ENCODE results near the gene GSS.

The GSS gene

GRCh38 chr20:34989118-34989517 lies 33.5 kb upstream of the GSS start:
- no peak for DNase-seq (ENCODE audit: low spot score)
- no peak overlapping the region for H3K27ac ChIP-seq
- CTCF ChIA-PET: interaction anchor here (0.6 to 1.2 kb wide), 3 partner anchors 9 to 114 kb away, joined by 3 to 4 read pairs (median 3); no protein-coding TSS in a partner anchor
- POLR2A ChIA-PET (ENCODE audit: low non-redundant PET): interaction anchor here (1.2 kb wide), 1 partner anchor 12 kb away, joined by 4 read pairs; no protein-coding TSS in a partner anchor
- TF ChIP-seq CTCF (conservative IDR thresholded peaks at IDR 0.05; ENCODE audit: low read depth): no peak

GRCh38 chr20:34988191-34988540 lies 32.6 kb upstream of the GSS start:
- POLR2A ChIA-PET (ENCODE audit: low non-redundant PET): interaction anchor here (1.2 kb wide), 1 partner anchor 13 kb away, joined by 4 read pairs; no protein-coding TSS in a partner anchor
- TF ChIP-seq CTCF (conservative IDR thresholded peaks at IDR 0.05; ENCODE audit: low read depth): no peak
- CTCF ChIA-PET: interaction anchor here (0.6 kb wide), 2 partner anchors 124 to 411 kb away, joined by 3 to 5 read pairs; no protein-coding TSS in a partner anchor

GRCh38 chr20:34987288-34988190 lies 31.9 kb upstream of the GSS start:
- ChIA-PET POLR2A (ENCODE audit: low non-redundant PET) (no interaction called here), CTCF (interaction anchor here (0.6 kb wide), 2 partner anchors 141 to 410 kb away, joined by 3 read pairs; no protein-coding TSS in a partner anchor)
- no peak for DNase-seq (ENCODE audit: low spot score)
- no peak for TF ChIP-seq CTCF (conservative IDR thresholded peaks at IDR 0.05; ENCODE audit: low read depth)
- H3K27ac ChIP-seq: no peak overlapping the region

More at GRCh38 chr20:34988191-34988540, 32.6 kb upstream of the GSS start:
- DNase-seq (ENCODE audit: low spot score): no peak
- H3K27ac ChIP-seq: no peak overlapping the region

- CTCF ChIA-PET: interaction anchor here (0.6 to 2.4 kb wide), 3 partner anchors 15 to 140 kb away, joined by 3 to 9 read pairs (median 3); no protein-coding TSS in a partner anchor
- no peak overlapping the region for H3K27ac ChIP-seq
- POLR2A ChIA-PET (ENCODE audit: low non-redundant PET): no interaction called here
- no peak for TF ChIP-seq CTCF (conservative IDR thresholded peaks at IDR 0.05; ENCODE audit: low read depth)
- no peak for DNase-seq (ENCODE audit: low spot score)
Measured at GRCh38 chr20:34986311-34987287, 31.0 kb upstream of the GSS start.

- H3K27ac ChIP-seq: no peak overlapping the region
- POLR2A ChIA-PET (ENCODE audit: low non-redundant PET): no interaction called here
- CTCF ChIA-PET: interaction anchor here (0.8 to 2.4 kb wide), 4 partner anchors 11 to 112 kb away, joined by 3 to 9 read pairs (median 3); no protein-coding TSS in a partner anchor
- no peak for DNase-seq (ENCODE audit: low spot score)
- no peak for TF ChIP-seq CTCF (conservative IDR thresholded peaks at IDR 0.05; ENCODE audit: low read depth)
Measured at GRCh38 chr20:34985461-34986310, 30.1 kb upstream of the GSS start.
